ACHN (cell line): Measurements from ENCODE around the gene MTOR.
"Not testable (repeated sequence)": the region's sequence is repeated elsewhere in the genome, so short reads cannot be mapped to it uniquely, and the experiment has no call there.

ENCODE experiments used
- DNase-seq: peaks from one replicate; pipeline ENCODE4 v3.0.0-alpha.2; 2015
- in situ Hi-C: cut with HindIII; loops from 2 replicates; pipeline ENCODE4 v1.10.0; 2017; ENCODE audit warnings: low sequenced_read_pairs, low pct_ligation_motif_present, low pct_unique_long_range_greater_than_20kb

The MTOR gene

GRCh38 chr1:11283151-11283550, 20.8 kb upstream of the MTOR start:
- no peak for DNase-seq
- in situ Hi-C loops = no loop called here

- in situ Hi-C loops = no loop called here
Observed at GRCh38 chr1:11281518-11282331, 19.4 kb upstream of the MTOR start.

GRCh38 chr1:11280719-11281376, 18.5 kb upstream of the MTOR start:
- DNase-seq = no peak
- in situ Hi-C loops = no loop called here

More at GRCh38 chr1:11281518-11282331, 19.4 kb upstream of the MTOR start:
- no peak for DNase-seq

GRCh38 chr1:11279630-11280029, 17.3 kb upstream of the MTOR start:
- DNase-seq = no peak
- in situ Hi-C loops = no loop called here

GRCh38 chr1:11279152-11279551, 16.8 kb upstream of the MTOR start:
- in situ Hi-C loops = no loop called here
- DNase-seq = no peak

- in situ Hi-C loops = no loop called here
- peak; percentile 6 for DNase-seq
Observed at GRCh38 chr1:11273595-11274234, 11.4 kb upstream of the MTOR start.

GRCh38 chr1:11272832-11273594, 10.7 kb upstream of the MTOR start, which contains the start of gene UBIAD1:
TSS of gene UBIAD1 (plus strand) at chr1:11273198. CDS start at chr1:11273532, 334 bp downstream.
- in situ Hi-C loops = no loop called here
- peak; percentile 80 for DNase-seq

GRCh38 chr1:11272544-11272831, 10.1 kb upstream of the MTOR start:
- in situ Hi-C loops = no loop called here

GRCh38 chr1:11267350-11268337, 5.3 kb upstream of the MTOR start:
- DNase-seq, in situ Hi-C loops: not testable (repeated sequence)

More at GRCh38 chr1:11272544-11272831, 10.1 kb upstream of the MTOR start:
- DNase-seq = no peak

GRCh38 chr1:11266268-11267074, 4.1 kb upstream of the MTOR start:
- in situ Hi-C loops = no loop called here
- DNase-seq = no peak

- DNase-seq = no peak
- in situ Hi-C loops = no loop called here
Observed at GRCh38 chr1:11256299-11256698, 6.1 kb downstream of the MTOR start.

GRCh38 chr1:11253226-11253625, 9.1 kb downstream of the MTOR start:
- in situ Hi-C loops = no loop called here
- DNase-seq = no peak

- in situ Hi-C loops = no loop called here
- no peak for DNase-seq
Observed at GRCh38 chr1:11252538-11252937, 9.8 kb downstream of the MTOR start.

- no peak for DNase-seq
- in situ Hi-C loops = no loop called here
Observed at GRCh38 chr1:11248169-11248568, 14.2 kb downstream of the MTOR start.

GRCh38 chr1:11245904-11246719, 16.2 kb downstream of the MTOR start:
- DNase-seq = no peak
- in situ Hi-C loops = no loop called here

GRCh38 chr1:11245248-11245647, 17.1 kb downstream of the MTOR start:
- no peak for DNase-seq
- in situ Hi-C loops = no loop called here
